ENCODE data around the gene PRKCSH. TPM values are rescaled to one million over a fixed set of nuclear protein-coding genes. Genes with fewer than 3 reads are reported as not detected.

PRKCSH gene
- polyA plus RNA-seq, 1 of the 3 experiments (the other 2 are of a cell fraction): 502 TPM

- H3K79me2 ChIP-seq (ENCODE audit: insufficient read depth): peaks cover 17% of the 10 kb centered on the region; the same call in 1 of the 2 replicates
- 78% methylated on average over 2 of the region's 5 CpGs for WGBS (ENCODE audit: low lambda C conversion rate)
- ChIA-PET POLR2A (interaction anchor here (0.6 to 1.5 kb wide), 3 partner anchors 9 to 60 kb away, joined by 3 to 6 read pairs (median 4); partner anchors contain the start of genes EPOR, ODAD3 and PRKCSH), CTCF (interaction anchor here (1.0 to 5.2 kb wide), 7 partner anchors 9 to 200 kb away, joined by 3 to 53 read pairs (median 5); partner anchors contain the start of genes EPOR, ODAD3 and PRKCSH)
- no peak overlapping the region for H3K4me3 ChIP-seq (ENCODE audit: low read depth in 2 of 2, low read length in 1 of 2)
- no peak overlapping the region for H3K4me2 ChIP-seq
- peaks cover 29 to 49% of the 10 kb centered on the region in 2 experiments for H3K36me3 ChIP-seq (replicated peaks in 1 of 2; ENCODE audit: control insufficient read depth in 1 of 2, insufficient read depth in 2 of 2, low read length in 1 of 2)
- H3F3A ChIP-seq (replicated peaks; ENCODE audit: insufficient read depth): no peaks in the 10 kb centered on the region
- no peaks in the 10 kb centered on the region for H3K9me2 ChIP-seq
- H3K9me3 ChIP-seq: no peaks in the 10 kb centered on the region
- H3K27me3 ChIP-seq (ENCODE audit: insufficient read depth): no peaks in the 10 kb centered on the region
- H3K4me1 ChIP-seq (ENCODE audit: control insufficient read depth in 1 of 2, insufficient read depth in 2 of 2, low read depth in 1 of 2, low read length in 1 of 2): no peaks in the 10 kb centered on the region; a peak in 1 of 4 replicates
- no peaks in the 10 kb centered on the region for H4K20me1 ChIP-seq (ENCODE audit: insufficient read depth)
- TF ChIP-seq IRF3 (IDR thresholded peaks at IDR 0.05; ENCODE audit: low read depth, low read length): no peak
- TF ChIP-seq TEAD4 (IDR thresholded peaks at IDR 0.05; ENCODE audit: borderline replicate concordance, insufficient read depth): no peak
- TF ChIP-seq SMC3 (IDR thresholded peaks at IDR 0.05; ENCODE audit: low read depth, low read length): no peak
- TF ChIP-seq ELF1 (IDR thresholded peaks at IDR 0.05): no peak
- TF ChIP-seq ZBTB33 (IDR thresholded peaks at IDR 0.05; ENCODE audit: borderline replicate concordance, low read depth): no peak
- TF ChIP-seq SIN3A (IDR thresholded peaks at IDR 0.05; ENCODE audit: borderline replicate concordance, low read depth, low read length): no peak
- no peak for TF ChIP-seq USF1 (IDR thresholded peaks at IDR 0.05; ENCODE audit: borderline replicate concordance, low read depth)
- TF ChIP-seq TAF1 (IDR thresholded peaks at IDR 0.05; ENCODE audit: borderline replicate concordance, low read depth, low read length): no peak
- no peak for TF ChIP-seq NFIC (IDR thresholded peaks at IDR 0.05; ENCODE audit: borderline replicate concordance)
- no peak for TF ChIP-seq PBX3 (IDR thresholded peaks at IDR 0.05)
- no peak for TF ChIP-seq POLR2AphosphoS5 (IDR thresholded peaks at IDR 0.05; ENCODE audit: low read depth, low read length)
- no peak for TF ChIP-seq YY1 (IDR thresholded peaks at IDR 0.05; ENCODE audit: low read depth)
- no peak for TF ChIP-seq FOSL2 (IDR thresholded peaks at IDR 0.05; ENCODE audit: borderline replicate concordance, low read depth)
- no peak for TF ChIP-seq REST (IDR thresholded peaks at IDR 0.05; ENCODE audit: low read depth, low read length)
- no peak for TF ChIP-seq MEF2A (IDR thresholded peaks at IDR 0.05; ENCODE audit: borderline replicate concordance, low read depth)
- no peak for TF ChIP-seq EP300 (IDR thresholded peaks at IDR 0.05; ENCODE audit: borderline replicate concordance in 1 of 2, low read depth in 1 of 2, low read length in 1 of 2)
- TF ChIP-seq CTCF (IDR thresholded peaks at IDR 0.05): no peak
- DNase-seq: no peak
- H2AFZ ChIP-seq (ENCODE audit: low read depth): no peak overlapping the region
- no peak overlapping the region for H3K9ac ChIP-seq
- H3K27ac ChIP-seq (ENCODE audit: low read depth in 2 of 2, low read length in 1 of 2): no peak overlapping the region
Measured at GRCh38 chr19:11444059-11444458, 8.6 kb downstream of the PRKCSH start.

All from SK-N-SH (cell line).